Neuronal stem cell (in vitro differentiated cells): Measurements from ENCODE around the gene FAM234A.

ENCODE experiments used
- DNase-seq: peaks from one replicate; pipeline ENCODE4 v3.0.0-alpha.2; 2013; ENCODE audit warnings: low spot score
- H2AFZ ChIP-seq: one replicate; pipeline ENCODE4 v1.6.1; 2013; ENCODE audit warnings: mild to moderate bottlenecking, low read length, inconsistent platforms
- H2AK5ac ChIP-seq: 2 replicates; pipeline ENCODE4 v1.6.1; 2013; ENCODE audit warnings: low read depth, mild to moderate bottlenecking, inconsistent platforms, low read length, moderate library complexity, mixed read lengths
- H2BK120ac ChIP-seq: 2 replicates; pipeline ENCODE4 v1.6.1; 2013; ENCODE audit warnings: low read depth, mild to moderate bottlenecking, inconsistent platforms, low read length, moderate library complexity, mixed read lengths
- H2BK12ac ChIP-seq: one replicate; pipeline ENCODE4 v1.6.1; 2013; ENCODE audit warnings: low read length, inconsistent platforms
- H2BK15ac ChIP-seq: 2 replicates; pipeline ENCODE4 v1.6.1; 2013; ENCODE audit warnings: mild to moderate bottlenecking, low read length, inconsistent platforms, mixed read lengths
- H2BK5ac ChIP-seq: one replicate; pipeline ENCODE4 v1.6.1; 2013; ENCODE audit warnings: inconsistent platforms, mild to moderate bottlenecking, low read length, moderate library complexity
- H3K14ac ChIP-seq: one replicate; pipeline ENCODE4 v1.6.1; 2013; ENCODE audit warnings: low read length, inconsistent platforms
- H3K18ac ChIP-seq: 2 replicates; pipeline ENCODE4 v1.6.1; 2013; ENCODE audit warnings: low read length, inconsistent platforms
- H3K23ac ChIP-seq: 2 replicates; pipeline ENCODE4 v1.6.1; 2013; ENCODE audit warnings: low read depth, mild to moderate bottlenecking, mixed read lengths, low read length, inconsistent platforms; ENCODE audit not compliant: poor library complexity
- H3K27ac ChIP-seq: replicated peaks from 3 replicates; pipeline ENCODE4 v1.5.1; 2013; ENCODE audit warnings: low read length, inconsistent platforms
- H3K27me3 ChIP-seq, 3 experiments: 2 replicates each; pipeline ENCODE4 v1.6.1; 2013; ENCODE audit warnings: low read length in 3 of 3, mild to moderate bottlenecking in 2 of 3, inconsistent platforms in 1 of 3, low read depth in 1 of 3, mixed read lengths in 1 of 3, moderate library complexity in 1 of 3; ENCODE audit not compliant: control insufficient read depth in 3 of 3, insufficient read depth in 3 of 3
- H3K36me3 ChIP-seq, 2 donors: replicated peaks in 1 of 2; 2 replicates each; pipeline ENCODE4 v1.6.1; 2013; ENCODE audit warnings: low read length in 2 of 2; ENCODE audit not compliant: control insufficient read depth in 2 of 2, insufficient read depth in 2 of 2
- H3K4ac ChIP-seq: 2 replicates; pipeline ENCODE4 v1.6.1; 2013; ENCODE audit warnings: inconsistent platforms, mild to moderate bottlenecking, low read length, moderate library complexity
- H3K4me1 ChIP-seq, 2 donors: 1 replicate in 1 of 2; 2 replicates in 1 of 2; pipeline ENCODE4 v1.6.1; 2013; ENCODE audit warnings: low read length in 2 of 2, low read depth in 1 of 2; ENCODE audit not compliant: control insufficient read depth in 2 of 2, insufficient read depth in 1 of 2
- H3K4me2 ChIP-seq: one replicate; pipeline ENCODE4 v1.6.1; 2013; ENCODE audit warnings: mild to moderate bottlenecking, low read length, inconsistent platforms; ENCODE audit not compliant: insufficient read depth, poor library complexity, severe bottlenecking
- H3K4me3 ChIP-seq, 2 donors: 2 replicates each; pipeline ENCODE4 v1.5.1; 2013; ENCODE audit warnings: low read length in 2 of 2, mild to moderate bottlenecking in 2 of 2, inconsistent platforms in 1 of 2, moderate library complexity in 1 of 2
- H3K79me1 ChIP-seq: one replicate; pipeline ENCODE4 v1.6.1; 2013; ENCODE audit warnings: low read depth, mild to moderate bottlenecking, inconsistent platforms, low read length, moderate library complexity
- H3K9ac ChIP-seq: one replicate; pipeline ENCODE4 v1.6.1; 2013; ENCODE audit warnings: mild to moderate bottlenecking, low read depth, low read length, inconsistent platforms; ENCODE audit not compliant: poor library complexity
- H3K9me3 ChIP-seq, 2 donors: replicated peaks in 1 of 2; 2 replicates each; pipeline versions ENCODE3 to v1.6.1; 2013; ENCODE audit warnings: low read length in 2 of 2, mild to moderate bottlenecking in 2 of 2, inconsistent platforms in 1 of 2, low read depth in 1 of 2, mixed read lengths in 1 of 2, moderate library complexity in 1 of 2; ENCODE audit not compliant: control insufficient read depth in 2 of 2, insufficient read depth in 1 of 2
- H4K8ac ChIP-seq: one replicate; pipeline ENCODE4 v1.6.1; 2013; ENCODE audit warnings: low read depth, mild to moderate bottlenecking, inconsistent platforms, low read length, moderate library complexity
- H4K91ac ChIP-seq: one replicate; pipeline ENCODE4 v1.6.1; 2013; ENCODE audit warnings: low read length, low read depth, mild to moderate bottlenecking, inconsistent platforms; ENCODE audit not compliant: poor library complexity
- WGBS, 2 donors: extraction: QIAGEN DNeasy Blood & Tissue Kit; methylation state at CpG; one replicate each; pipeline ENCODE4 v1.1.7; 2013; ENCODE audit warnings: missing lambda C conversion rate in 2 of 2, mixed read lengths in 1 of 2; ENCODE audit not compliant: insufficient read length in 2 of 2, insufficient replicate concordance in 1 of 2; ENCODE audit errors: extremely low coverage in 2 of 2; 5-methylcytosine and 5-hydroxymethylcytosine counted together

Gene FAM234A

GRCh38 chr16:247027-247426 lies 12.4 kb downstream of the FAM234A start:
- Histone ChIP-seq H2BK120ac (no peak overlapping the region), H3K4me3 (no peak overlapping the region), H2BK15ac (no peak overlapping the region), H2BK5ac (no peak overlapping the region), H3K4me1 (peaks cover 0 to 2% of the 10 kb centered on the region in 2 donors), H3K9ac (no peak overlapping the region), H3K18ac (no peak overlapping the region), H3K4me2 (no peak overlapping the region), H3K79me1 (peaks cover 8% of the 10 kb centered on the region), H3K9me3 (no peaks in the 10 kb centered on the region), H2AK5ac (no peak overlapping the region), H3K27ac (no peak overlapping the region), H4K8ac (no peak overlapping the region), H3K27me3 (peaks cover 0 to 2% (median 0%) of the 10 kb centered on the region in 3 experiments), H2BK12ac (no peak overlapping the region), H3K4ac (no peak overlapping the region), H3K23ac (no peak overlapping the region), H2AFZ (no peak overlapping the region), H4K91ac (no peak overlapping the region), H3K36me3 (peaks cover 5 to 35% of the 10 kb centered on the region in 2 donors), H3K14ac (no peak overlapping the region)
- no peak for DNase-seq
- WGBS, 2 donors = 100% methylated on average over 1 of the region's 12 CpGs; no CpG with 5 or more reads in 1 of the 2 donors

DNA sequence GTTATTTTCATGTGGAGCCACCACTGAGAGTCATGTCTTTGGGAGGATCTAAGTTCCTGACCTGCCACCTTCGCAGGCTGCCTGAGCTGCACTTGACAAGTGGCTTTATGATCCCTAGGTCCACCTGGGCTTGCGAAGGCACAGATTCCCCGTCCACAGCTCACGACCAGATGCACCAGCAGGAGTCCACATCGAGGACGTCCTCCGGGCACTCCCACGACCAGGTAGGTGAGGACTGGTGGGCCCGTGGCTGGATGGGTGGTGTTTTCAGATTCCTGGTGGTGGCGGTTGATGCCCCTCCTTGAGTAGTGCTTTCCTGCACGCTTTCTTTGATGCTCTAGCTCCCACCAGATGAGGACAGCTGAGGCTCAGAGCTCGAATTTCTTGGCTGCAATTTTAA lies 14.8 kb downstream of the FAM234A start:
- no peak overlapping the region for H2AFZ ChIP-seq
- H3K36me3 ChIP-seq = peaks cover 13 to 56% of the 10 kb centered on the region in 2 donors
- H2BK5ac ChIP-seq = no peak overlapping the region
- H3K23ac ChIP-seq = peak overlapping the region; percentile 52
- no CpG with 5 or more reads among the region's 12 CpGs for WGBS, 2 donors
- peak overlapping the region in 1 of 2 donors; percentile 1 for H3K4me3 ChIP-seq
- no peak for DNase-seq
- peaks cover 0 to 2% (median 0%) of the 10 kb centered on the region in 3 experiments for H3K27me3 ChIP-seq
- H4K91ac ChIP-seq = no peak overlapping the region
- H2BK12ac ChIP-seq = no peak overlapping the region
- no peak overlapping the region for H3K4me2 ChIP-seq
- no peak overlapping the region for H2BK120ac ChIP-seq
- no peak overlapping the region for H3K27ac ChIP-seq
- H3K4me1 ChIP-seq = peaks cover 0 to 2% of the 10 kb centered on the region in 2 donors
- no peak overlapping the region for H3K18ac ChIP-seq
- H4K8ac ChIP-seq = no peak overlapping the region
- peak overlapping the region; percentile 38 for H3K14ac ChIP-seq
- H3K79me1 ChIP-seq = peaks cover 7% of the 10 kb centered on the region
- no peak overlapping the region for H2AK5ac ChIP-seq
- H3K4ac ChIP-seq = no peak overlapping the region
- H2BK15ac ChIP-seq = no peak overlapping the region
- H3K9me3 ChIP-seq = no peaks in the 10 kb centered on the region
- H3K9ac ChIP-seq = no peak overlapping the region

- no peak overlapping the region for H2BK120ac ChIP-seq
- H2AK5ac ChIP-seq = no peak overlapping the region
- WGBS, 2 donors = no CpG with 5 or more reads among the region's 30 CpGs
- H3K27me3 ChIP-seq = peaks cover 0 to 2% (median 0%) of the 10 kb centered on the region in 3 experiments
- no peak overlapping the region for H3K27ac ChIP-seq
- H2AFZ ChIP-seq = no peak overlapping the region
- H3K4me1 ChIP-seq = peaks cover 0 to 2% of the 10 kb centered on the region in 2 donors
- peaks cover 19 to 78% of the 10 kb centered on the region in 2 donors for H3K36me3 ChIP-seq
- H3K9me3 ChIP-seq = no peaks in the 10 kb centered on the region
- DNase-seq = no peak
- H2BK15ac ChIP-seq = no peak overlapping the region
- no peak overlapping the region for H3K14ac ChIP-seq
- H4K8ac ChIP-seq = no peak overlapping the region
- H3K4me3 ChIP-seq = no peak overlapping the region
- no peak overlapping the region for H2BK12ac ChIP-seq
- H3K23ac ChIP-seq = no peak overlapping the region
- no peak overlapping the region for H3K9ac ChIP-seq
- no peak overlapping the region for H2BK5ac ChIP-seq
- H3K4me2 ChIP-seq = no peak overlapping the region
- no peak overlapping the region for H3K4ac ChIP-seq
- no peak overlapping the region for H4K91ac ChIP-seq
- H3K18ac ChIP-seq = no peak overlapping the region
- peaks cover 8% of the 10 kb centered on the region for H3K79me1 ChIP-seq
These were observed 18.0 kb downstream of the FAM234A start for GRCh38 chr16:252366-253337.

DNA sequence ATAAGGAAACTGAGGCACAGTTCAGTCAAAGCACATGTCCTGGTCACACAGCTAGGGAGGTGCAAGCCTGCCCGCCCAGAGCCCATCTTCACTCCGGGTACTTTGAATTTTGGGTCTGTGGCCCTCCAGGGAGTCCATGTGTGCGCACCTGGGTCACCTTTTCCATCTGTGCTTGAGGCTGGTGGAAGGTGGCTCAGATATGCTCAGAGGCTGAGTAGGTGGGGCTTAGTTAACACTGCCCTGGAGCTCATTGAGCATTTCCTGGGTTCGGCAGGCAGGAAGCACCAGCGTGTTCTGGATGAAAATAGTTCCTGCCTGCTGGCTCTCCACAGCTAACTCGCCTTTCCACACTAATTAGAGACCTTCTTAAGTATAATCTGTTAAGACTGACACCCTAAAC lies 19.2 kb downstream of the FAM234A start:
- Histone ChIP-seq H3K27me3 (no peaks in the 10 kb centered on the region), H3K36me3 (peaks cover 19 to 68% of the 10 kb centered on the region in 2 donors), H3K23ac (no peak overlapping the region), H3K18ac (no peak overlapping the region), H2BK12ac (no peak overlapping the region), H4K91ac (no peak overlapping the region), H3K79me1 (peaks cover 9% of the 10 kb centered on the region), H3K4me2 (no peak overlapping the region), H2BK120ac (no peak overlapping the region), H2AFZ (no peak overlapping the region), H2AK5ac (no peak overlapping the region), H4K8ac (no peak overlapping the region), H3K4ac (no peak overlapping the region), H3K9ac (no peak overlapping the region), H3K27ac (no peak overlapping the region), H3K4me1 (peaks cover 0 to 2% of the 10 kb centered on the region in 2 donors), H2BK15ac (no peak overlapping the region), H3K14ac (no peak overlapping the region), H3K4me3 (no peak overlapping the region), H3K9me3 (no peaks in the 10 kb centered on the region), H2BK5ac (no peak overlapping the region)
- DNase-seq = no peak
- no CpG with 5 or more reads among the region's 6 CpGs for WGBS, 2 donors
